CD1c-positive myeloid dendritic cell (primary cell): ENCODE measurements around the gene COA1.
"Not testable (repeated sequence)": the region's sequence is repeated elsewhere in the genome, so short reads cannot be mapped to it uniquely, and the experiment has no call there.

Experiments
- DNase-seq: peaks from one replicate; pipeline ENCODE4 v3.0.0-alpha.2; 2016; ENCODE audit errors: extremely low spot score

The COA1 gene

GRCh38 chr7:43689115-43689514 is 40.2 kb downstream of the COA1 start:
- peak; percentile 10 for DNase-seq

GRCh38 chr7:43687866-43688265 is 41.5 kb downstream of the COA1 start:
- DNase-seq = not testable (repeated sequence)

- no peak for DNase-seq
Measured at GRCh38 chr7:43686991-43687390, 42.3 kb downstream of the COA1 start.

- no peak for DNase-seq
Measured at GRCh38 chr7:43680736-43681135, 48.6 kb downstream of the COA1 start.

- no peak for DNase-seq
Measured at GRCh38 chr7:43679210-43680068, 49.9 kb downstream of the COA1 start.

GRCh38 chr7:43678315-43678714 is 51.0 kb downstream of the COA1 start:
- no peak for DNase-seq

GRCh38 chr7:43677864-43678263 is 51.5 kb downstream of the COA1 start:
- DNase-seq = no peak

- DNase-seq = no peak
Measured at GRCh38 chr7:43674559-43675436, 54.5 kb downstream of the COA1 start.

GRCh38 chr7:43673243-43673976 is 55.9 kb downstream of the COA1 start:
- DNase-seq = not testable (repeated sequence)

- DNase-seq = no peak
Measured at GRCh38 chr7:43671521-43671920, 57.8 kb downstream of the COA1 start.

GRCh38 chr7:43669286-43670081 is 59.8 kb downstream of the COA1 start:
- peak; percentile 4 for DNase-seq

GRCh38 chr7:43668035-43668434 is 61.3 kb downstream of the COA1 start:
- DNase-seq = no peak

- no peak for DNase-seq
Measured at GRCh38 chr7:43666938-43667337, 62.4 kb downstream of the COA1 start.

GRCh38 chr7:43664681-43665080 is 64.6 kb downstream of the COA1 start:
- DNase-seq = no peak

- DNase-seq = no peak
Measured at GRCh38 chr7:43660141-43660540, 69.2 kb downstream of the COA1 start.

GRCh38 chr7:43659549-43659896 is 69.8 kb downstream of the COA1 start:
- no peak for DNase-seq

- no peak for DNase-seq
Measured at GRCh38 chr7:43658718-43659548, 70.4 kb downstream of the COA1 start.

- no peak for DNase-seq
Measured at GRCh38 chr7:43656997-43657396, 72.3 kb downstream of the COA1 start.

- DNase-seq = no peak
Measured at GRCh38 chr7:43655584-43655983, 73.7 kb downstream of the COA1 start.

- DNase-seq = no peak
Measured at GRCh38 chr7:43653891-43654504, 75.3 kb downstream of the COA1 start.
